GDM1 (cell line): ENCODE data around the gene GULP1.
"Not testable (repeated sequence)": the region's sequence is repeated elsewhere in the genome, so short reads cannot be mapped to it uniquely, and the experiment has no call there.

Source experiments
- DNase-seq: peaks from one replicate; lab custom pipeline; 2025; lab: John Stamatoyannopoulos, UW

GULP1 gene

GRCh38 chr2:188601391-188601790 lies 309.7 kb downstream of the GULP1 start:
- DNase-seq, result no peak

- DNase-seq, result no peak
Observed at GRCh38 chr2:188601927-188602326, 310.3 kb downstream of the GULP1 start.

- no peak for DNase-seq
Observed at GRCh38 chr2:188604579-188604978, 312.9 kb downstream of the GULP1 start.

GRCh38 chr2:188605609-188606584 lies 314.2 kb downstream of the GULP1 start:
- not testable (repeated sequence) for DNase-seq

- DNase-seq, result not testable (repeated sequence)
Observed at GRCh38 chr2:188606596-188606995, 314.9 kb downstream of the GULP1 start.

- no peak for DNase-seq
Observed at GRCh38 chr2:188607501-188607900, 315.8 kb downstream of the GULP1 start.

GRCh38 chr2:188609321-188610049 lies 317.8 kb downstream of the GULP1 start:
- no peak for DNase-seq

GRCh38 chr2:188610050-188610444 lies 318.4 kb downstream of the GULP1 start:
- DNase-seq, result no peak

- no peak for DNase-seq
Observed at GRCh38 chr2:188610827-188611226, 319.2 kb downstream of the GULP1 start.

GRCh38 chr2:188619146-188619545 lies 327.5 kb downstream of the GULP1 start:
- no peak for DNase-seq

GRCh38 chr2:188620916-188621315 lies 329.2 kb downstream of the GULP1 start:
- no peak for DNase-seq

GRCh38 chr2:188622601-188623260 lies 331.1 kb downstream of the GULP1 start:
- DNase-seq, result no peak

GRCh38 chr2:188623995-188624643 lies 332.4 kb downstream of the GULP1 start:
- DNase-seq, result no peak

GRCh38 chr2:188627471-188627870 lies 335.8 kb downstream of the GULP1 start:
- DNase-seq, result no peak

- no peak for DNase-seq
Observed at GRCh38 chr2:188628989-188629752, 337.5 kb downstream of the GULP1 start.

- DNase-seq, result no peak
Observed at GRCh38 chr2:188629753-188630527, 338.3 kb downstream of the GULP1 start.

- DNase-seq, result no peak
Observed at GRCh38 chr2:188631037-188631809, 339.5 kb downstream of the GULP1 start.

GRCh38 chr2:188634656-188635055 lies 343.0 kb downstream of the GULP1 start:
- no peak for DNase-seq
